ENCODE data around the gene ZFP36L2.

GRCh38 chr2:43178602-43179542 lies 47.5 kb downstream of the ZFP36L2 start:
- TF ChIP-seq CTCF (IDR thresholded peaks at IDR 0.05; ENCODE audit: low read depth, low read length, poor library complexity, severe bottlenecking), result no peak
- TF ChIP-seq EZH2phosphoT487 (IDR thresholded peaks at IDR 0.05; ENCODE audit: borderline replicate concordance, low read length), result no peak

Data from DOHH2 (cell line).